Ovary (tissue), 3 donors: Measurements from ENCODE around the gene TNFAIP8L3.

Experiments
- POLR2A ChIP-seq: fragments of 450-650 bp; IDR thresholded peaks from one replicate; pipeline ENCODE4 v1.6.1; 2017; ENCODE audit warnings: antibody characterized with exemption, mild to moderate bottlenecking, moderate library complexity
- TF ChIP-seq, protein P1 (sequence below), 3 donors: fragments of 450-650 bp in 2 of 3; fragments of 200-600 bp in 1 of 3; IDR thresholded peaks; one replicate each; pipeline versions ENCODE4 v1.5.1 to v1.8.0; 2016 to 2022; ENCODE audit warnings: antibody characterized with exemption in 3 of 3, mild to moderate bottlenecking in 1 of 3
- donor health status: DM: no; HTN: no; CAD: no.

DNA sequence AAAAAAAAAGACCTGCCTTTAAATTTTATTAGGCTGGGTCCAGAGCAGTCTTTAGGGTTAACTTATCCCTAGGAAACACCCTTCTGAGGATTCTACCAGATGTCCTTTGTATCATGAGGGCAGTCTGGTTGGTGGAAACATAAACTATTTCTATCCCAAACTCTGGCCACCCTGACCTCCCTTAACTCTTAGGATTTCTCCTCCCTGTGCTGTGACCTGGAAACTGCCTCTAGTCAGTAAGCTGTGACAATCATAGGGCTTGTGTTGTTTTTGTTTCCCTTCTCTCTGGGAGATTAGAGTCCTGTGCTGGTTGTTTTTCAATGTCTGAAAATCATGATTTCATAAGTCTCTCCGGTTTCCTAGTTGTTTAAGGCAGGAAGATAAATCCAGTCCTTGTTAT lies 78.1 kb downstream of the TNFAIP8L3 start:
- TF ChIP-seq, protein P1, sequence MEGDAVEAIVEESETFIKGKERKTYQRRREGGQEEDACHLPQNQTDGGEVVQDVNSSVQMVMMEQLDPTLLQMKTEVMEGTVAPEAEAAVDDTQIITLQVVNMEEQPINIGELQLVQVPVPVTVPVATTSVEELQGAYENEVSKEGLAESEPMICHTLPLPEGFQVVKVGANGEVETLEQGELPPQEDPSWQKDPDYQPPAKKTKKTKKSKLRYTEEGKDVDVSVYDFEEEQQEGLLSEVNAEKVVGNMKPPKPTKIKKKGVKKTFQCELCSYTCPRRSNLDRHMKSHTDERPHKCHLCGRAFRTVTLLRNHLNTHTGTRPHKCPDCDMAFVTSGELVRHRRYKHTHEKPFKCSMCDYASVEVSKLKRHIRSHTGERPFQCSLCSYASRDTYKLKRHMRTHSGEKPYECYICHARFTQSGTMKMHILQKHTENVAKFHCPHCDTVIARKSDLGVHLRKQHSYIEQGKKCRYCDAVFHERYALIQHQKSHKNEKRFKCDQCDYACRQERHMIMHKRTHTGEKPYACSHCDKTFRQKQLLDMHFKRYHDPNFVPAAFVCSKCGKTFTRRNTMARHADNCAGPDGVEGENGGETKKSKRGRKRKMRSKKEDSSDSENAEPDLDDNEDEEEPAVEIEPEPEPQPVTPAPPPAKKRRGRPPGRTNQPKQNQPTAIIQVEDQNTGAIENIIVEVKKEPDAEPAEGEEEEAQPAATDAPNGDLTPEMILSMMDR (IDR thresholded peaks at IDR 0.05), result no peak
- TF ChIP-seq POLR2A, result no peak
